Endothelial cell (in vitro differentiated cells): ENCODE measurements around the gene RABGAP1. TPM values are rescaled to one million over a fixed set of nuclear protein-coding genes. Genes with fewer than 3 reads are reported as not detected.

Experiments used
- DNase-seq: peaks from one replicate; pipeline ENCODE4 v3.0.0; 2021; ENCODE audit warnings: low spot score
- H3K27ac Mint-ChIP-seq: one replicate; pipeline ENCODE4 v1.8.0; 2021; ENCODE audit warnings: mixed read lengths, inconsistent platforms; ENCODE audit not compliant: unreplicated experiment
- H3K27me3 Mint-ChIP-seq: one replicate; pipeline ENCODE4 v1.8.0; 2021; ENCODE audit warnings: mild to moderate bottlenecking, moderate library complexity, mixed read lengths, inconsistent platforms; ENCODE audit not compliant: unreplicated experiment
- H3K36me3 Mint-ChIP-seq: one replicate; pipeline ENCODE4 v1.8.0; 2021; ENCODE audit warnings: mild to moderate bottlenecking, low read depth, mixed read lengths, inconsistent platforms; ENCODE audit not compliant: unreplicated experiment
- H3K4me1 Mint-ChIP-seq: one replicate; pipeline ENCODE4 v1.8.0; 2021; ENCODE audit warnings: mild to moderate bottlenecking, mixed read lengths, inconsistent platforms; ENCODE audit not compliant: unreplicated experiment
- H3K4me3 Mint-ChIP-seq: one replicate; pipeline ENCODE4 v1.8.0; 2021; ENCODE audit warnings: mild to moderate bottlenecking, mixed read lengths, inconsistent platforms; ENCODE audit not compliant: unreplicated experiment
- H3K9me3 Mint-ChIP-seq: one replicate; pipeline ENCODE4 v1.8.0; 2021; ENCODE audit warnings: mixed read lengths, inconsistent platforms; ENCODE audit not compliant: unreplicated experiment
- total RNA-seq: library from RNA; stranded (reverse); fragmentation: NEBNext Ultra II Directional; extraction: Animal tissue kit (Norgen Biotek cat#: 25700); gene quantifications from one replicate; pipeline ENCODE4 v1.2.1, GENCODE V29; 2021; ENCODE audit not compliant: unreplicated experiment
- TF ChIP-seq, protein P1 (sequence below): fragments of 200-600 bp; sonication (generic); IDR thresholded peaks from one replicate; pipeline ENCODE4 v1.5.0; 2021; ENCODE audit warnings: antibody characterized with exemption; ENCODE audit not compliant: unreplicated experiment

The RABGAP1 gene
- total RNA-seq, 1 donor from 2014 or later, result 58.2 TPM

GRCh38 chr9:122922713-122923112, 18.1 kb upstream of the RABGAP1 start:
- no peak for DNase-seq
- Mint-ChIP-seq H3K4me1 (peaks cover 5% of the 10 kb centered on the region), H3K27me3 (no peaks in the 10 kb centered on the region), H3K4me3 (no peak overlapping the region), H3K27ac (no peak overlapping the region), H3K36me3 (peaks cover 7% of the 10 kb centered on the region), H3K9me3 (no peaks in the 10 kb centered on the region)
- TF ChIP-seq, protein P1, sequence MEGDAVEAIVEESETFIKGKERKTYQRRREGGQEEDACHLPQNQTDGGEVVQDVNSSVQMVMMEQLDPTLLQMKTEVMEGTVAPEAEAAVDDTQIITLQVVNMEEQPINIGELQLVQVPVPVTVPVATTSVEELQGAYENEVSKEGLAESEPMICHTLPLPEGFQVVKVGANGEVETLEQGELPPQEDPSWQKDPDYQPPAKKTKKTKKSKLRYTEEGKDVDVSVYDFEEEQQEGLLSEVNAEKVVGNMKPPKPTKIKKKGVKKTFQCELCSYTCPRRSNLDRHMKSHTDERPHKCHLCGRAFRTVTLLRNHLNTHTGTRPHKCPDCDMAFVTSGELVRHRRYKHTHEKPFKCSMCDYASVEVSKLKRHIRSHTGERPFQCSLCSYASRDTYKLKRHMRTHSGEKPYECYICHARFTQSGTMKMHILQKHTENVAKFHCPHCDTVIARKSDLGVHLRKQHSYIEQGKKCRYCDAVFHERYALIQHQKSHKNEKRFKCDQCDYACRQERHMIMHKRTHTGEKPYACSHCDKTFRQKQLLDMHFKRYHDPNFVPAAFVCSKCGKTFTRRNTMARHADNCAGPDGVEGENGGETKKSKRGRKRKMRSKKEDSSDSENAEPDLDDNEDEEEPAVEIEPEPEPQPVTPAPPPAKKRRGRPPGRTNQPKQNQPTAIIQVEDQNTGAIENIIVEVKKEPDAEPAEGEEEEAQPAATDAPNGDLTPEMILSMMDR, result no peak

- Mint-ChIP-seq H3K9me3 (no peaks in the 10 kb centered on the region), H3K4me1 (peaks cover 5% of the 10 kb centered on the region), H3K27ac (peak overlapping the region; percentile 21), H3K36me3 (peaks cover 7% of the 10 kb centered on the region), H3K27me3 (no peaks in the 10 kb centered on the region), H3K4me3 (no peak overlapping the region)
- TF ChIP-seq, protein P1, result no peak
- no peak for DNase-seq
Measured at GRCh38 chr9:122923947-122924346, 16.9 kb upstream of the RABGAP1 start.

DNA sequence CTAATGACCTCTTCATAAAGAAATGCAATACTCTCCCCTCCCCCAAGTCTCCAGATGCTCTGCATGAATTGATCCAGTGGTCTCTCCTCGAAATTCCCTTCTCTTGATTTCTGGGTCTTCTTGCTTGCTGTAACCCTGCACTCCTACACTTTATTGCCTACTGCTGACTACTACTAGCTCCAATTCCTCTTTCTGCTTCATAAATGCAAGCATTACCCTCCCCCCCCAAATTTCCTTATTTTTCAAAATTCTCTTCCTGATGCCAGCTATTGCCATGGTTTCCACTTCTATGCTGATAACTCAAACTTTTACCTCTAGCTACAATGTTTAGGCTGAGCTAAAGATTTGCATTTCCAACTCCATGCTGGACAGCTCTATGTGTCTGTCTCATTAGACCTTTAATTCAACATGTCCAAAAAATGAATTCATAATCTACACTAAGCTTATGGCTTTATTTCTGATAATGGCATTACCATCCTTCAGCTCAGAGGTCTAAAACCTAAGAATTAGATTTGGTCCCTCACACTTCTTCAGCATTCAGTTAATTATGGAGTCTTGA, 10.9 kb upstream of the RABGAP1 start:
- Mint-ChIP-seq H3K9me3 (no peaks in the 10 kb centered on the region), H3K4me1 (peaks cover 12% of the 10 kb centered on the region), H3K36me3 (no peaks in the 10 kb centered on the region), H3K27ac (no peak overlapping the region), H3K27me3 (peaks cover 5% of the 10 kb centered on the region), H3K4me3 (no peak overlapping the region)
- TF ChIP-seq, protein P1, result no peak
- no peak for DNase-seq

- no peaks in the 10 kb centered on the region for H3K9me3 Mint-ChIP-seq
- H3K4me1 Mint-ChIP-seq, result peaks cover 13% of the 10 kb centered on the region
- H3K27me3 Mint-ChIP-seq, result peaks cover 5% of the 10 kb centered on the region
- no peak overlapping the region for H3K27ac Mint-ChIP-seq
- TF ChIP-seq, protein P1, result no peak
- H3K4me3 Mint-ChIP-seq, result no peak overlapping the region
- H3K36me3 Mint-ChIP-seq, result no peaks in the 10 kb centered on the region
- no peak for DNase-seq
Measured at GRCh38 chr9:122930541-122931225, 10.1 kb upstream of the RABGAP1 start.
